IMR-90 (cell line): ENCODE measurements around the gene GPR139. TPM values are rescaled to one million over a fixed set of nuclear protein-coding genes. Genes with fewer than 3 reads are reported as not detected.

Experiments
- ATAC-seq: fragments of 200-7000 bp; cut with Tn5 transposase; 2 replicates; pipeline ENCODE4 v1.9.1; 2020; ENCODE audit warnings: low read depth, mild to moderate bottlenecking, moderate library complexity
- BruUV-seq: library from RNA; stranded (reverse); fragments of 400-500 nt; replicated peaks from 2 replicates; lab custom pipeline; 2021; lab: Mats Ljungman, UMichigan
- CTCF ChIA-PET: fragments of 300-600 bp; formaldehyde crosslinking; extraction: SDS; loops from one replicate; lab custom pipeline; 2021; ENCODE audit warnings: antibody characterized with exemption; lab: Yijun Ruan, JAX
- POLR2A ChIA-PET: fragments of 300-600 bp; sonication (Branson Sonifier 250); formaldehyde crosslinking; loops from one replicate; lab custom pipeline; 2022; ENCODE audit warnings: antibody characterized with exemption; ENCODE audit not compliant: unreplicated experiment; lab: Charles Lee
- DNase-seq: peaks from one replicate; pipeline ENCODE4 v3.0.0; 2013
- H2AFZ ChIP-seq: replicated peaks from 2 replicates; pipeline ENCODE3; 2013; ENCODE audit warnings: low read length, mild to moderate bottlenecking; ENCODE audit not compliant: poor library complexity
- H2AK5ac ChIP-seq: 2 replicates; pipeline ENCODE4 v1.6.1; 2013; ENCODE audit warnings: low read depth, low read length, inconsistent platforms
- H2AK9ac ChIP-seq: replicated peaks from 2 replicates; pipeline ENCODE3; 2013; ENCODE audit warnings: mild to moderate bottlenecking, low read depth, low read length, moderate library complexity; ENCODE audit not compliant: poor library complexity
- H2BK120ac ChIP-seq: 2 replicates; pipeline ENCODE4 v1.6.1; 2013; ENCODE audit warnings: low read depth, low read length, inconsistent platforms
- H2BK15ac ChIP-seq: 3 replicates; pipeline ENCODE4 v1.6.1; 2013; ENCODE audit warnings: low read depth, low read length, inconsistent platforms
- H2BK20ac ChIP-seq: 2 replicates; pipeline ENCODE4 v1.6.1; 2013; ENCODE audit warnings: low read depth, mild to moderate bottlenecking, inconsistent platforms, low read length, moderate library complexity
- H2BK5ac ChIP-seq: 2 replicates; pipeline ENCODE4 v1.6.1; 2013; ENCODE audit warnings: mild to moderate bottlenecking, low read depth, low read length, inconsistent platforms; ENCODE audit not compliant: poor library complexity, severe bottlenecking
- H3K14ac ChIP-seq: replicated peaks from 2 replicates; pipeline ENCODE4 v1.6.1; 2013; ENCODE audit warnings: low read depth, low read length, inconsistent platforms
- H3K18ac ChIP-seq: 2 replicates; pipeline ENCODE4 v1.6.1; 2013; ENCODE audit warnings: low read depth, low read length, control low read depth
- H3K23ac ChIP-seq: 2 replicates; pipeline ENCODE4 v1.6.1; 2013; ENCODE audit warnings: low read depth, low read length, inconsistent platforms
- H3K27ac ChIP-seq: 2 replicates; pipeline ENCODE4 v1.5.1; 2013; ENCODE audit warnings: mild to moderate bottlenecking, control low read depth, low read length; ENCODE audit not compliant: insufficient read depth
- H3K27me3 ChIP-seq: 2 replicates; pipeline ENCODE4 v1.6.1; 2013; ENCODE audit warnings: low read length; ENCODE audit not compliant: control insufficient read depth, insufficient read depth
- H3K36me3 ChIP-seq: 2 replicates; pipeline ENCODE4 v1.6.1; 2013; ENCODE audit warnings: low read length, mixed read lengths; ENCODE audit not compliant: control insufficient read depth, insufficient read depth
- H3K4ac ChIP-seq: 2 replicates; pipeline ENCODE4 v1.6.1; 2013; ENCODE audit warnings: low read depth, low read length, inconsistent platforms
- H3K4me1 ChIP-seq: 2 replicates; pipeline ENCODE4 v1.6.1; 2013; ENCODE audit warnings: low read length, mixed read lengths; ENCODE audit not compliant: control insufficient read depth, insufficient read depth
- H3K4me2 ChIP-seq: 2 replicates; pipeline ENCODE4 v1.6.1; 2013; ENCODE audit warnings: low read depth, mild to moderate bottlenecking, control low read depth, low read length, moderate library complexity
- H3K4me3 ChIP-seq: 2 replicates; pipeline ENCODE4 v1.5.1; 2013; ENCODE audit warnings: low read depth, mild to moderate bottlenecking, control low read depth, low read length, moderate library complexity; ENCODE audit not compliant: insufficient read depth
- H3K56ac ChIP-seq: 2 replicates; pipeline ENCODE4 v1.6.1; 2013; ENCODE audit warnings: low read length, inconsistent platforms; ENCODE audit not compliant: insufficient read depth; ENCODE audit errors: extremely low read depth
- H3K79me1 ChIP-seq, 2 experiments: 2 replicates each; pipeline ENCODE4 v1.6.1; 2013; ENCODE audit warnings: low read length in 2 of 2, inconsistent platforms in 1 of 2, low read depth in 1 of 2
- H3K9ac ChIP-seq: 2 replicates; pipeline ENCODE4 v1.6.1; 2013; ENCODE audit warnings: low read depth, low read length, control low read depth
- H3K9me1 ChIP-seq: 2 replicates; pipeline ENCODE4 v1.6.1; 2013; ENCODE audit warnings: low read length, inconsistent platforms; ENCODE audit not compliant: insufficient read depth
- H3K9me3 ChIP-seq: 2 replicates; pipeline ENCODE4 v1.6.1; 2013; ENCODE audit warnings: low read length; ENCODE audit not compliant: control insufficient read depth, insufficient read depth
- H4K20me1 ChIP-seq: 2 replicates; pipeline ENCODE4 v1.6.1; 2013; ENCODE audit warnings: low read length, inconsistent platforms; ENCODE audit not compliant: insufficient read depth
- H4K5ac ChIP-seq: 2 replicates; pipeline ENCODE4 v1.6.1; 2013; ENCODE audit warnings: mild to moderate bottlenecking, low read depth, low read length, control low read depth
- H4K8ac ChIP-seq, 2 experiments: 2 replicates each; pipeline ENCODE4 v1.6.1; 2013; ENCODE audit warnings: low read depth in 2 of 2, low read length in 2 of 2, control low read depth in 1 of 2, inconsistent platforms in 1 of 2
- H4K91ac ChIP-seq: 2 replicates; pipeline ENCODE4 v1.6.1; 2013; ENCODE audit warnings: low read depth, low read length, inconsistent platforms; ENCODE audit not compliant: insufficient read depth
- BHLHE40 ChIP-seq: fragments of 150-350 bp; IDR thresholded peaks from 2 replicates; pipeline ENCODE4 v1.6.1; 2016; ENCODE audit warnings: mild to moderate bottlenecking, low read depth, low read length
- CHD1 ChIP-seq: IDR thresholded peaks from 2 replicates; pipeline ENCODE4 v1.6.1; 2012; ENCODE audit warnings: low read depth, low read length, improper control_type of control experiment
- FOS ChIP-seq: fragments of 150-350 bp; IDR thresholded peaks from 2 replicates; pipeline ENCODE4 v1.6.1; 2016; ENCODE audit warnings: low read depth, low read length
- MAFK ChIP-seq: IDR thresholded peaks from 2 replicates; pipeline ENCODE4 v1.6.1; 2012; ENCODE audit warnings: low read depth, low read length, improper control_type of control experiment
- MAZ ChIP-seq: IDR thresholded peaks from 2 replicates; pipeline ENCODE4 v1.6.1; 2012; ENCODE audit warnings: low read depth, mild to moderate bottlenecking, low read length, improper control_type of control experiment, moderate library complexity, borderline replicate concordance
- MXI1 ChIP-seq: IDR thresholded peaks from 2 replicates; pipeline ENCODE4 v1.6.1; 2012; ENCODE audit warnings: low read depth, mild to moderate bottlenecking, low read length, moderate library complexity, borderline replicate concordance
- NFE2L2 ChIP-seq: fragments of 150-350 bp; IDR thresholded peaks from 2 replicates; pipeline ENCODE4 v1.6.1; 2016; ENCODE audit warnings: low read depth, mild to moderate bottlenecking, low read length
- POLR2A ChIP-seq: IDR thresholded peaks from 2 replicates; pipeline ENCODE4 v1.6.1; 2012; ENCODE audit warnings: mild to moderate bottlenecking, low read depth, low read length
- RAD21 ChIP-seq: IDR thresholded peaks from 2 replicates; pipeline ENCODE4 v1.6.1; 2012; ENCODE audit warnings: low read length, improper control_type of control experiment
- RCOR1 ChIP-seq: IDR thresholded peaks from 2 replicates; pipeline ENCODE4 v1.6.1; 2012; ENCODE audit warnings: mild to moderate bottlenecking, low read length, improper control_type of control experiment; ENCODE audit not compliant: insufficient replicate concordance
- RFX5 ChIP-seq: IDR thresholded peaks from 2 replicates; pipeline ENCODE4 v1.8.0; 2012; ENCODE audit warnings: low read depth, mild to moderate bottlenecking, low read length, moderate library complexity
- SMC3 ChIP-seq: fragments of 150-350 bp; IDR thresholded peaks from 2 replicates; pipeline ENCODE4 v1.6.1; 2016; ENCODE audit warnings: low read depth, mild to moderate bottlenecking, antibody characterized with exemption, low read length, moderate library complexity
- WGBS, 2 experiments: methylation state at CpG; one replicate each; pipeline versions ENCODE4 v1.1.5 to v1.1.7; 2013; ENCODE audit warnings: missing lambda C conversion rate in 2 of 2; ENCODE audit not compliant: insufficient read length in 1 of 2; ENCODE audit errors: extremely low coverage in 2 of 2; 5-methylcytosine and 5-hydroxymethylcytosine counted together
- dilution Hi-C: fragments of 300-500 bp; cut with HindIII; formaldehyde crosslinking; loops from one replicate; pipeline ENCODE4 v1.14.3; 2018; ENCODE audit warnings: low sequenced_read_pairs; ENCODE audit not compliant: unreplicated experiment
- in situ Hi-C: fragments of 300-500 bp; cut with MboI; formaldehyde crosslinking; loops from 3 replicates; pipeline ENCODE4 v1.14.3; 2019; ENCODE audit warnings: low sequenced_read_pairs, inconsistent platforms, mixed read lengths
- intact Hi-C: fragments of 100-400 bp; cut with micrococcal nuclease; formaldehyde crosslinking; loops from 2 replicates; pipeline ENCODE4 v1.10.0; 2022
- polyA plus RNA-seq, 3 experiments: library from polyadenylated mRNA; depleted of rRNA; stranded (reverse); fragments of >200 nt; gene quantifications; 2 replicates each; pipeline ENCODE4 v1.2.3, GENCODE V29; 2012; ENCODE audit warnings: low replicate concordance in 1 of 3
- total RNA-seq: library from RNA; depleted of rRNA; stranded (reverse); fragments of >200 nt; gene quantifications from 2 replicates; pipeline ENCODE4 v1.2.3, GENCODE V29; 2012
- TF ChIP-seq, protein P1 (sequence below): fragments of 150-350 bp; IDR thresholded peaks from 2 replicates; pipeline ENCODE4 v1.6.1; 2017; ENCODE audit warnings: mild to moderate bottlenecking, antibody characterized with exemption, low read length, low read depth
- TF ChIP-seq, protein P2 (sequence below): conservative IDR thresholded peaks from 2 replicates; pipeline ENCODE4 v1.5.1; 2012; ENCODE audit warnings: mild to moderate bottlenecking, low read depth, low read length, improper control_type of control experiment
- TF ChIP-seq, protein P3 (sequence below): fragments of 150-350 bp; IDR thresholded peaks from 2 replicates; pipeline ENCODE4 v1.6.1; 2016; ENCODE audit warnings: low read depth, mild to moderate bottlenecking, low read length, moderate library complexity, borderline replicate concordance

The GPR139 gene
- total and polyA plus RNA-seq, 2 of the 4 experiments (the other 2 are of a cell fraction), result not detected

DNA sequence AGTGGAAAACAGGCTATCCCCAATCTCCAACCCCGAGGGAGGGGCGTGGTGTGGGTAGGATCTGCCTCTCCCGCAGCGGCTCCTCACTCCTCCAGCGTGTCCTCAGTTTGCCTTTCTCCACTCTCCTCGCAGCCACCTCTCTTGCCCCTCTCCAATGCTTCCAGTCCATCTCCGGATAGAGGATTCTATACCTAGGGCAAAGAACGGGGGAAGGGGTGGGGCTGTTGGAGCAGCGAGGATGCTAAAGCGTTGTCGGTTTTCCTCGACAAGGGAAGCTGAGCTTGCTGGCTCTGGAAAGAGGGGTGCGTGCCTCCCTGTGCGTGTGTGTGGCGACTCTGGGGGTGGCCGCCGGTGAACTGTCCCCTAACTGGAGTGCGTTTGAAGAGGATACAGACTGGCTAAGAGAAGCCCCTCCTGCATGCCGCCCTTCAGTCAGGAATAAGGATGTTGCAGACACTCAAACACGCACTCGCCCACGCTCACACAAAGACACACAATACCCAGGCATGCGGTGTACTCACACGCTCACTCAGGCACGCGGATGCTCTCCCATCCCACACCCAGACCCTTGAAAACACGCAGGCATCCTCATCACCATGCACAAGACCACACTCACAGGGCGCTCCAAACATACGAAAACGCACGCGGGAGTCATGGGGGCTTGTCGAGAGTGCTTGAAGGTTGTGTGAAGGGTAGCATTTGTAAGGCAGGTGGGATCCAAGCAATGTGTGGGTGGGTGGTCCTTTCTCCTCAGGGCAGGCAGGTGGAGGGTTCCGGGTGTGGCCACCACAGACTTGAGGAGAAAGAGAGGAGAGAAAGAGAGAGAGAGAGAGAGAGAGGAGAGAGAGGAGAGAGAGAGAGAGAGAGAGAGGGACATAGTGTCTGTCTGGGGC, 655 bp upstream of the GPR139 start:
- in situ Hi-C loops (no loop called here), intact Hi-C loops (no loop called here), dilution Hi-C loops (no loop called here)
- H3K27ac ChIP-seq, result no peak overlapping the region
- ATAC-seq (no peak), DNase-seq (no peak)
- CTCF ChIA-PET, result no interaction called here
- no TSS peak for BruUV-seq
- H3K9me1 ChIP-seq, result no peaks in the 10 kb centered on the region
- no peak overlapping the region for H3K4me2 ChIP-seq
- no peak for TF ChIP-seq MAZ
- no peak for TF ChIP-seq CHD1
- TF ChIP-seq BHLHE40, result no peak
- TF ChIP-seq MAFK, result no peak
- no peak for TF ChIP-seq FOS
- no peak for TF ChIP-seq MXI1
- TF ChIP-seq, protein P1, sequence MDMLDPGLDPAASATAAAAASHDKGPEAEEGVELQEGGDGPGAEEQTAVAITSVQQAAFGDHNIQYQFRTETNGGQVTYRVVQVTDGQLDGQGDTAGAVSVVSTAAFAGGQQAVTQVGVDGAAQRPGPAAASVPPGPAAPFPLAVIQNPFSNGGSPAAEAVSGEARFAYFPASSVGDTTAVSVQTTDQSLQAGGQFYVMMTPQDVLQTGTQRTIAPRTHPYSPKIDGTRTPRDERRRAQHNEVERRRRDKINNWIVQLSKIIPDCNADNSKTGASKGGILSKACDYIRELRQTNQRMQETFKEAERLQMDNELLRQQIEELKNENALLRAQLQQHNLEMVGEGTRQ, result no peak
- TF ChIP-seq, protein P2, sequence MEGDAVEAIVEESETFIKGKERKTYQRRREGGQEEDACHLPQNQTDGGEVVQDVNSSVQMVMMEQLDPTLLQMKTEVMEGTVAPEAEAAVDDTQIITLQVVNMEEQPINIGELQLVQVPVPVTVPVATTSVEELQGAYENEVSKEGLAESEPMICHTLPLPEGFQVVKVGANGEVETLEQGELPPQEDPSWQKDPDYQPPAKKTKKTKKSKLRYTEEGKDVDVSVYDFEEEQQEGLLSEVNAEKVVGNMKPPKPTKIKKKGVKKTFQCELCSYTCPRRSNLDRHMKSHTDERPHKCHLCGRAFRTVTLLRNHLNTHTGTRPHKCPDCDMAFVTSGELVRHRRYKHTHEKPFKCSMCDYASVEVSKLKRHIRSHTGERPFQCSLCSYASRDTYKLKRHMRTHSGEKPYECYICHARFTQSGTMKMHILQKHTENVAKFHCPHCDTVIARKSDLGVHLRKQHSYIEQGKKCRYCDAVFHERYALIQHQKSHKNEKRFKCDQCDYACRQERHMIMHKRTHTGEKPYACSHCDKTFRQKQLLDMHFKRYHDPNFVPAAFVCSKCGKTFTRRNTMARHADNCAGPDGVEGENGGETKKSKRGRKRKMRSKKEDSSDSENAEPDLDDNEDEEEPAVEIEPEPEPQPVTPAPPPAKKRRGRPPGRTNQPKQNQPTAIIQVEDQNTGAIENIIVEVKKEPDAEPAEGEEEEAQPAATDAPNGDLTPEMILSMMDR, result no peak
- TF ChIP-seq POLR2A, result no peak
- no peak for TF ChIP-seq RCOR1
- TF ChIP-seq SMC3, result no peak
- TF ChIP-seq RAD21, result no peak
- no peak for TF ChIP-seq RFX5
- no peak for TF ChIP-seq NFE2L2
- TF ChIP-seq, protein P3, sequence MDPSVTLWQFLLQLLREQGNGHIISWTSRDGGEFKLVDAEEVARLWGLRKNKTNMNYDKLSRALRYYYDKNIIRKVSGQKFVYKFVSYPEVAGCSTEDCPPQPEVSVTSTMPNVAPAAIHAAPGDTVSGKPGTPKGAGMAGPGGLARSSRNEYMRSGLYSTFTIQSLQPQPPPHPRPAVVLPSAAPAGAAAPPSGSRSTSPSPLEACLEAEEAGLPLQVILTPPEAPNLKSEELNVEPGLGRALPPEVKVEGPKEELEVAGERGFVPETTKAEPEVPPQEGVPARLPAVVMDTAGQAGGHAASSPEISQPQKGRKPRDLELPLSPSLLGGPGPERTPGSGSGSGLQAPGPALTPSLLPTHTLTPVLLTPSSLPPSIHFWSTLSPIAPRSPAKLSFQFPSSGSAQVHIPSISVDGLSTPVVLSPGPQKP, result no peak
- no peak overlapping the region for H2AK9ac ChIP-seq
- H3K79me1 ChIP-seq, result no peaks in the 10 kb centered on the region
- H2BK120ac ChIP-seq, result no peak overlapping the region
- H3K9ac ChIP-seq, result no peak overlapping the region
- no peaks in the 10 kb centered on the region for H3K27me3 ChIP-seq
- no peak overlapping the region for H3K4ac ChIP-seq
- no peak overlapping the region for H3K56ac ChIP-seq
- H2BK20ac ChIP-seq, result no peak overlapping the region
- no peaks in the 10 kb centered on the region for H3K9me3 ChIP-seq
- H4K5ac ChIP-seq, result no peak overlapping the region
- POLR2A ChIA-PET, result no interaction called here
- no peak overlapping the region for H2BK15ac ChIP-seq
- no peak overlapping the region for H4K8ac ChIP-seq
- H3K14ac ChIP-seq, result no peak overlapping the region
- no peaks in the 10 kb centered on the region for H4K20me1 ChIP-seq
- H3K4me1 ChIP-seq, result no peaks in the 10 kb centered on the region
- peak overlapping the region; percentile 21 for H2AFZ ChIP-seq
- no peak overlapping the region for H2BK5ac ChIP-seq
- no peak overlapping the region for H3K4me3 ChIP-seq
- H3K18ac ChIP-seq, result no peak overlapping the region
- H2AK5ac ChIP-seq, result no peak overlapping the region
- no peak overlapping the region for H3K23ac ChIP-seq
- no peaks in the 10 kb centered on the region for H3K36me3 ChIP-seq
- whole genome bisulfite sequencing, 2 experiments, result 0% methylated on average over 3 of the region's 34 CpGs; no CpG with 5 or more reads in 1 of the 2 experiments
- no peak overlapping the region for H4K91ac ChIP-seq
